Measurements from ENCODE around the gene SLC30A4. TPM values are rescaled to one million over a fixed set of nuclear protein-coding genes. Genes with fewer than 3 reads are reported as not detected.
"Not testable (repeated sequence)": the region's sequence is repeated elsewhere in the genome, so short reads cannot be mapped to it uniquely, and the experiment has no call there.

Gene SLC30A4
- total RNA-seq, 1 donor from 2014 or later: 3.9 TPM

DNA sequence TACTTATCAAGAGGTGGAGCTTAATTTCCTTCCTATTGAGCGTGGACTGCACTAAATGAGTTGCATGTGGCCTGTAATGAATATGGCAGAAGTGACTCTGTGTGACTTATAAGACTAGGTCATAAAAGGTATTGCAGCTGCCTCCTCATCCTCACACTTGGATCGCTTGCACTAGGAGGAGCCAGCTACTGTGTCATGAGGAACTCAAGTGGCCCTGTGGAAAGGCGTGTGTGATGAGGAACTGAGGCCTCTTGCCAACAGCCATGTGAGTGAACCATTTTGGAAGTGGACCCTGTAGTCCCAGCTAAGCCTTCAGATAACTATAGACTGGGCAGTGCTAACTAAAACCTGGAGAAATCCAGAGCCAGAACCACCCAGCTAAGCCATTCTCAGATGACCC lies 7.1 kb upstream of the SLC30A4 start:
- DNase-seq: no peak
- no peak overlapping the region for H3K27ac Mint-ChIP-seq
- H3K4me3 Mint-ChIP-seq: no peak overlapping the region
- intact Hi-C loops (cut with micrococcal nuclease): no loop called here
- ATAC-seq (ENCODE audit: low read depth): no peak
- peaks cover 5% of the 10 kb centered on the region for H3K27me3 Mint-ChIP-seq
- H3K36me3 Mint-ChIP-seq (ENCODE audit: low read depth): no peaks in the 10 kb centered on the region
- H3K9me3 Mint-ChIP-seq: no peaks in the 10 kb centered on the region
- H3K4me1 Mint-ChIP-seq: peaks cover 15% of the 10 kb centered on the region
- TF ChIP-seq, protein P1, sequence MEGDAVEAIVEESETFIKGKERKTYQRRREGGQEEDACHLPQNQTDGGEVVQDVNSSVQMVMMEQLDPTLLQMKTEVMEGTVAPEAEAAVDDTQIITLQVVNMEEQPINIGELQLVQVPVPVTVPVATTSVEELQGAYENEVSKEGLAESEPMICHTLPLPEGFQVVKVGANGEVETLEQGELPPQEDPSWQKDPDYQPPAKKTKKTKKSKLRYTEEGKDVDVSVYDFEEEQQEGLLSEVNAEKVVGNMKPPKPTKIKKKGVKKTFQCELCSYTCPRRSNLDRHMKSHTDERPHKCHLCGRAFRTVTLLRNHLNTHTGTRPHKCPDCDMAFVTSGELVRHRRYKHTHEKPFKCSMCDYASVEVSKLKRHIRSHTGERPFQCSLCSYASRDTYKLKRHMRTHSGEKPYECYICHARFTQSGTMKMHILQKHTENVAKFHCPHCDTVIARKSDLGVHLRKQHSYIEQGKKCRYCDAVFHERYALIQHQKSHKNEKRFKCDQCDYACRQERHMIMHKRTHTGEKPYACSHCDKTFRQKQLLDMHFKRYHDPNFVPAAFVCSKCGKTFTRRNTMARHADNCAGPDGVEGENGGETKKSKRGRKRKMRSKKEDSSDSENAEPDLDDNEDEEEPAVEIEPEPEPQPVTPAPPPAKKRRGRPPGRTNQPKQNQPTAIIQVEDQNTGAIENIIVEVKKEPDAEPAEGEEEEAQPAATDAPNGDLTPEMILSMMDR (IDR thresholded peaks at IDR 0.05): no peak
- CTCF ChIA-PET: no interaction called here
- POLR2A ChIA-PET: no interaction called here

DNA sequence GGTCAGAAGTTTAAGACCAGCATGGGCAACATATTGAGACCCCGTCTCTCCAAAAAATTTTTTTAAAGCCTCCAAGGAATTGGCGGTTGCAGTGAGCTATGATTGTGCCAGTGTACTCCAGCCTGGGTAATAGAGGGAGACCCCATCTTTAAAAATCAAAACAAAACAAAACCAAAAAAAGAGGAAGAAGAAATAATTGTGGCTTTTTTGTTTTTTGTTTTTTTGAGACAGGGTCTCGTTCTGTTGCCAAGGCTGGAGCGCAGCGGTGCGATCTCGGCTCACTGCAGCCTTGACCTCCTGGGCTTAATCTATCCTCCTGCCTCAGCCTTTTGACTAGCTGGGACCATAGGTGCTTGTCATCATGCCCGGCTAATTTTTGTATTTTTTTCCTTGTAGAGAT lies 4.5 kb upstream of the SLC30A4 start:
- ATAC-seq (ENCODE audit: low read depth): no peak
- intact Hi-C loops (cut with micrococcal nuclease): no loop called here
- Mint-ChIP-seq H3K27me3 (peaks cover 3% of the 10 kb centered on the region), H3K4me1 (peaks cover 20% of the 10 kb centered on the region), H3K27ac (no peak overlapping the region), H3K36me3 (ENCODE audit: low read depth) (no peaks in the 10 kb centered on the region), H3K9me3 (no peaks in the 10 kb centered on the region), H3K4me3 (no peak overlapping the region)
- no peak for DNase-seq
- TF ChIP-seq, protein P1 (IDR thresholded peaks at IDR 0.05): no peak
- POLR2A ChIA-PET: interaction anchor here (1.4 kb wide), 1 partner anchor 60 kb away, joined by 3 read pairs; the partner anchor contains the start of gene BLOC1S6
- CTCF ChIA-PET: interaction anchor here (0.8 to 1.3 kb wide), 2 partner anchors 84 to 87 kb away, joined by 3 to 4 read pairs; no protein-coding TSS in a partner anchor

DNA sequence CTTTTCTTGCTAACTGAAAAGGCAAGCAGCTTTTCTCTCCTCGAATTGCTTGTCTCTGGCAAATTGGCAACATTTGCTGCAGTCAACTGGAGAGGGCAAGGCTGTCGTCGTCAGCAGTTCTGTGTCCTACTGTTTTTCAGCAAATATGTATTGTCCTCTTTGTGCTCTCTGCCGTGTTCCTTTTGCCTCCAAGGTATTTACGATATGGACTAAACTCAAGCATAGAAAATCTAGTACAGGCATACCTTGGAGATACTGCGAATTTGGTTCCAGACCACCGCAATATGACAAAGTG lies 558 bp upstream of the SLC30A4 start:
- Mint-ChIP-seq H3K4me3 (peak overlapping the region; percentile 89), H3K27ac (peak overlapping the region; percentile 83), H3K27me3 (no peaks in the 10 kb centered on the region), H3K36me3 (ENCODE audit: low read depth) (peaks cover 6% of the 10 kb centered on the region), H3K9me3 (no peaks in the 10 kb centered on the region), H3K4me1 (peaks cover 42% of the 10 kb centered on the region)
- DNase-seq (no peak), ATAC-seq (ENCODE audit: low read depth) (no peak)
- POLR2A ChIA-PET: interaction anchor here (2.4 kb wide), 1 partner anchor 64 kb away, joined by 10 read pairs; the partner anchor contains the start of gene BLOC1S6
- CTCF ChIA-PET: interaction anchor here (1.4 kb wide), 1 partner anchor 91 kb away, joined by 4 read pairs; no protein-coding TSS in a partner anchor
- intact Hi-C loops (cut with micrococcal nuclease): loop anchor here (5.0 kb wide), 2 partner anchors 49 to 321 kb away; no protein-coding TSS in a partner anchor
- TF ChIP-seq, protein P1 (IDR thresholded peaks at IDR 0.05): no peak

GRCh38 chr15:45521596-45522327 lies 793 bp downstream of the SLC30A4 start:
- ATAC-seq (ENCODE audit: low read depth) (peak; percentile 19), DNase-seq (no peak)
- no peaks in the 10 kb centered on the region for H3K27me3 Mint-ChIP-seq
- H3K36me3 Mint-ChIP-seq (ENCODE audit: low read depth): peaks cover 11% of the 10 kb centered on the region
- peak overlapping the region; percentile 81 for H3K27ac Mint-ChIP-seq
- TF ChIP-seq, protein P1 (IDR thresholded peaks at IDR 0.05): no peak
- H3K4me3 Mint-ChIP-seq: peak overlapping the region; percentile 90
- POLR2A ChIA-PET: interaction anchor here (2.2 kb wide), 1 partner anchor 66 kb away, joined by 15 read pairs; the partner anchor contains the start of gene BLOC1S6
- H3K9me3 Mint-ChIP-seq: no peaks in the 10 kb centered on the region
- H3K4me1 Mint-ChIP-seq: peaks cover 35% of the 10 kb centered on the region
- intact Hi-C loops (cut with micrococcal nuclease): loop anchor here (1.0 to 5.0 kb wide), 5 partner anchors 51 to 319 kb away; partner anchors contain the start of gene BLOC1S6
- CTCF ChIA-PET: interaction anchor here (1.0 to 1.8 kb wide), 5 partner anchors 9 to 92 kb away, joined by 3 to 9 read pairs (median 7); partner anchors contain the start of gene BLOC1S6

GRCh38 chr15:45510758-45511280 lies 11.7 kb downstream of the SLC30A4 start:
- Mint-ChIP-seq H3K27ac (no peak overlapping the region), H3K27me3 (no peaks in the 10 kb centered on the region), H3K4me3 (no peak overlapping the region), H3K4me1 (no peaks in the 10 kb centered on the region), H3K36me3 (ENCODE audit: low read depth) (peaks cover 36% of the 10 kb centered on the region), H3K9me3 (no peaks in the 10 kb centered on the region)
- no peak for ATAC-seq (ENCODE audit: low read depth)
- ChIA-PET CTCF (interaction anchor here (1.2 kb wide), 1 partner anchor 8 kb away, joined by 3 read pairs; no protein-coding TSS in a partner anchor), POLR2A (no interaction called here)
- intact Hi-C loops (cut with micrococcal nuclease): no loop called here
- TF ChIP-seq, protein P1 (IDR thresholded peaks at IDR 0.05): no peak
- no peak for DNase-seq

DNA sequence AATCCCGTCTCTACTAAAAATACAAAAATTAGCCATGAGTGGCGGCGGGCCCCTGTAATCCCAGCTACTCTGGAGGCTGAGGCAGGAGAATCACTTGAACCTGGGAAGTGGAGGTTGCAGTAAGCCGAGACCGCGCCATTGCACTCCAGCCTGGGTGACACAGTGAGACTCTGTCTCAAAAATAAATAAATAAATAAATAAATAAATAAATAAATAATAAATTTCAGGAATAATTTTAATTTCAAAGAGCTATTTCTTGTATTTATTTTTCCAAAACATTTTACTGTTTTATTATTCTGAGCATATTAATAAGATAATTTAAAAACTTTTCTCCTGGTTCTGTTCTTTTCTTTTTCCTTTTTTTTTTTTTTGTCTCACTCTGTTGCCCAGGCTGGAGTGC lies 15.4 kb downstream of the SLC30A4 start:
- DNase-seq; CTCF ChIA-PET; H3K27ac Mint-ChIP-seq; POLR2A ChIA-PET; intact Hi-C loops (cut with micrococcal nuclease); H3K27me3 Mint-ChIP-seq; H3K9me3 Mint-ChIP-seq; H3K4me1 Mint-ChIP-seq; ATAC-seq (ENCODE audit: low read depth); H3K4me3 Mint-ChIP-seq: not testable (repeated sequence)
- peaks cover 36% of the 10 kb centered on the region for H3K36me3 Mint-ChIP-seq (ENCODE audit: low read depth)

Measured in activated B cell treated with CpG ODN at 0.5 μM for 24 hours (primary cell).